ENCODE data around the gene SKA3.
"Not testable (repeated sequence)": the region's sequence is repeated elsewhere in the genome, so short reads cannot be mapped to it uniquely, and the experiment has no call there.

Gene SKA3

GRCh38 chr13:21165606-21166005 lies 10.7 kb downstream of the SKA3 start:
- not testable (repeated sequence) for DNase-seq (ENCODE audit: low spot score)

DNA sequence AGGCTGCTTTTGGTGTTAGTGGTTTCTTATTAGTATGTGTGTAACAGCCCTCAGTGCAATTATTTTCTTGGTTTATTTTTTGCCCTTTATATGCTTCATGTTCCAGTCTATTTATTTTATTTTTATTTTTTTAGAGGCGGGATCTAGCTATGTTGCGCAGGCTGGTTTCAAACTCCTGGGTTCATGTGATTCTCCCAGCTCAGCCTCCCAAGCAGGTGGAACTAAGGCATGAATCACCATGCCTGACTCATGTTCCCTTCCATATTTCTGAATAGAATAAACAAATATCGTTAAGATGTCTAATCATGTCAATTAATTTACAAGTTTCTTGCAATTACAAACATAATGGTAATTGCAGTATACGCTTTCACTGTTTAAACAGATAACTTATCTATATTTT lies 11.7 kb downstream of the SKA3 start:
- DNase-seq (ENCODE audit: low spot score): no peak

DNA sequence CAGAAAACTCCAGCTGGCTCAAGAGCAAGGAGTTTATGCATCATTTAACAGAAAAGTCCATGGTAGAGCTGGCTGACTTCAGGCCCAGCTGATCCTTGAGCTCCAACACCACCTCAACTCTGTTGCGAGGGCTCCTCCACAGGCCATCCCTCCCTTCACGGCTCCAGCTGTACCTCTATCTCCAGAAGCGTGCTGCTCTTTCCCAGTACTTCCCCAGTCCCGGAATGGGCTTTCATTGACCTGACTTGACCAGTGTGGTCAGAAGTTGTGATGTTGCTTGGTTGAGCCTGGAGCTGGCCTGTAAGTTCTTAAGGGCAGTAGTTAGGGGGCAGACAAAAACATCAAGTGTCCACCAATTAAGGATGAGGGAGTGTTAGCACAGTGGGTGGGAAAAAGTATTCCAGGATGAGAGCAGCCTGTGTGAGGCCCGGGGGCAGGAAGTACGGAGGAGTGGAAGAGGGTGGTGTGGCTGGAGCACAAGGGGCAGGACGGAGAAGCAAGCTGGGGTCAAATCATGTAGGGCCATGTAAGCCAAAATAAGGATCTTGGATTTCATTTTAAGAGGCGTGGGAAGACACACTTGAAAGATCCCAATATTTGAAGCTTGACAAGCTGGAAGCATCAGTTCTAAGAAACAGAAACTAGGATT lies 24.0 kb downstream of the SKA3 start:
- DNase-seq (ENCODE audit: low spot score): no peak

GRCh38 chr13:21150013-21150412 lies 26.3 kb downstream of the SKA3 start:
- DNase-seq (ENCODE audit: low spot score): no peak

DNA sequence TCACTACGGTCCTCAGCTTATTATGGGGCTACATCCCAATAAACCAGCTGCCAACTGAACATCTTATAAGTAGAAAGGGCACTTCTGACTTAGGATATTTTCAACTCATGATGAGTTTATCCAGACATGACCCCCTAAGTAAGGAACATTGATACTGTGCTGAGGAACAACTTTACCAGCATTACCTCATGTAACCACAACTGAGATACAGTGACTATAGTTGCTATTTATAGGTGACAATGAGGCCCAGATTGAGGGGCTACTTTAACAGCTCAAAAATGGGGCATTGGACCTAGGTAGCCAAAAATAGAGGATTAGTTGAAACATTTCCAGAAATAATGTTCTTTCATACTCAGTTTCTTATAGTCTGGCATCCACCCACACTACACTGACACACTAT lies 26.8 kb downstream of the SKA3 start:
- DNase-seq (ENCODE audit: low spot score): no peak

DNA sequence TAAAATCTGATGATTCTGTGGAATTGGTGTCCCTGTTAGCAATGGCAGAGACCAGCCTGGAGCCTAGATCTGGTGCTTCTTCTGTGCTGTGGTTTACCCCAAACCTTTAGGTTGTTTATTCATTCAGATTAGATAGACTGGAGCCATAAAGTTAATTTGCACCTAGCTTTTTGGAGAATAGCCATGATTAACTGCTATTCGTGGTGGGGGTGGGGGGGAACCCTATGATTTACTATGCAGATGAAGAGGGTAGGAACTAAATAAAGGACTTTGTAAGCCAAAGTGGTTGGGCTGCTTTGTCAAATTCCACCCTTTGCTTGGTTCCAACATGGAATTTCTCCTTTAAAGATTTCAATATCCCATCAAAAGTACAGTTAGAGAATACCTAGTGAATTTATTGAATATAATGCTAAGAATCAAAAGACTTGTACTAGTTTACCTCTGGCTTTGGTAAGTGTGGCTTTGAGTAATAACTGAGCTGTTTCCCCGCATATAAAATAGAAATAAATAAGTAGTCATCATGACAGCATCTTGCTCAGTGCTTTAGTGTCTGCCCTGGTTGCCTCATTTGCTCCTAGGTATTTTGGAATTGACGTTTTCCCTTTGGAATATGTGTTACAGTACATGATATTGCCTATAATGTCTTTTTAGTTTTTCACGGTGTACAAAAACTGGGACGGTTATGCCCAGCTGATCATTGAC lies 27.6 kb downstream of the SKA3 start:
- no peak for DNase-seq (ENCODE audit: low spot score)

DNA sequence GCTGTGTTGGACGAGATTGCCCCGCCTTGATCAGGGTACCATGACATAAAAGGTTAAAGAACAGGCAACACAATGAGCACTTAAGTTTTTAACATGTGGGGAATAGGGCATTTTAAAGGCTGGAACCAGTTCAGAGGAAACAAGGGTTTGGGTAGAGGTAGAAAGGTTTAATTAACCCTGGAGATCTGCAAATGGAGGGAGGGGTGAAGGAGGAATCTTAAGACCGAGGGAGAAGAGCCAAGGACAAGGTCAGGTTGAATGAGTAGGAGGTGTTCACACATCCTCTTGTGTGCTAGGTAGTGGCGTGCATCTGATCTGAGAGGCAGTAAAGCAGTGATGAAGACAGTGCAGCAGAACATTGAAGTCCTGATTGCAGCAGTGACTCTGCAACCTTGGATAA lies 28.5 kb downstream of the SKA3 start:
- no peak for DNase-seq (ENCODE audit: low spot score)

DNA sequence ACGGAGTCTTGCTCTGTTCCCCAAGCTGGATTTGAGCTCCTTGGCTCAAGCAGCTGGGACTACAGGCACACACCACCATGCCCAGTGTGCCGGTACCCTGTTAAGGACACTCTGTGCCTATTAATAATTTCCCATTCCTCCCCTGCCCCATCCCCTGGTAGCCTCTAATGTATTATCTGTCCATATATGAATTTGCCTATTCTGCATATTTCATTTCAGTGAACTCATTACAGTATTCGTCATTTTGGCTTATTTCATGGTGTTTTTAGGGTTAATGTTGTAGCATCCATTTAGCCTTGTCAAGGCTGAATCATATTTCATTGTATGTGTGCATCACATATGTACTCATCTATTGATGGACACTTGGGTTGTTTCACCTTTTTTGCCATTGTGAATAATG lies 33.6 kb downstream of the SKA3 start:
- DNase-seq (ENCODE audit: low spot score): no peak

DNA sequence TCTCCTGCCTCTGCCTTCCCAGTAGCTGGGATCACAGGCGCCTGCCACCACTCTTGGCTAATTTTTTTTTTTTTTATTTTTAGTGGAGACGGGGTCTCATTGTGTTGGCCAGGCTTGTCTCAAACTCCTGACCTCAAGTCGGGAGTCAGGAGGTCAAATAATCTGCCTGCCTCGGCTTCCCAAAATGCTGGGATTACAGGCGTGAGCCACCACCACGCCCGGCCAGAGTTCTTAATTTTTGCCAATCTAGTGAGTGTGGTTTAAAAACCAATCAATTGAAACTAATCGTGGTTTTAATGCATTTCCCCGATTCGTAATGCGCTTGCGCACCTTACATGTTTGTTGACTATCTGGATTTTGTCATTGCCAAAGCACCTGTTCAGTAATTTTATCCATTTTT lies 37.0 kb downstream of the SKA3 start:
- no peak for DNase-seq (ENCODE audit: low spot score)

GRCh38 chr13:21138561-21138960 lies 37.8 kb downstream of the SKA3 start:
- DNase-seq (ENCODE audit: low spot score): no peak

DNA sequence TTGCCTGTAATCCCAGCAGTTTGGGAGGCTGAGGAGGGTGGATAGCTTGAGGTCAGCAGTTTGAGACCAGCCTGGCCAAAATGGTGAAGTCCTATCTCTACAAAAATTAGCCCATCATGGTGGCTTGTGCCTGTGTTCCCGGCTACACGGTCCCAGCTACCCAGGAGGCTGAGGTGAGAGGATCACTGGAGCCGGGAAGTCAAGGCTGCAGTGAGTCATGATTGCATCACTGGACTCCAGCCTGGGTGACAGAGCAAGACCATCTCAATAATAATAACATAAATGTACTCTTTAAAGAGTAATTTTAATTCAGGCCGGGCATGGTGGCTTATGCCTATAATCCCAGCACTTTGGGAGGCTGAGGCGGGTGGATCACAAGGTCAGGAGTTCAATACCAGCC lies 38.7 kb downstream of the SKA3 start:
- no peak for DNase-seq (ENCODE audit: low spot score)

GRCh38 chr13:21135833-21136232 lies 40.5 kb downstream of the SKA3 start:
- DNase-seq (ENCODE audit: low spot score): not testable (repeated sequence)

GRCh38 chr13:21134475-21134874 lies 41.9 kb downstream of the SKA3 start:
- DNase-seq (ENCODE audit: low spot score): no peak

- no peak for DNase-seq (ENCODE audit: low spot score)
Observed at GRCh38 chr13:21133077-21133476, 43.3 kb downstream of the SKA3 start.

- no peak for DNase-seq (ENCODE audit: low spot score)
Observed at GRCh38 chr13:21130116-21130515, 46.2 kb downstream of the SKA3 start.

GRCh38 chr13:21124852-21125251 lies 51.5 kb downstream of the SKA3 start:
- DNase-seq (ENCODE audit: low spot score): peak; percentile 13

DNA sequence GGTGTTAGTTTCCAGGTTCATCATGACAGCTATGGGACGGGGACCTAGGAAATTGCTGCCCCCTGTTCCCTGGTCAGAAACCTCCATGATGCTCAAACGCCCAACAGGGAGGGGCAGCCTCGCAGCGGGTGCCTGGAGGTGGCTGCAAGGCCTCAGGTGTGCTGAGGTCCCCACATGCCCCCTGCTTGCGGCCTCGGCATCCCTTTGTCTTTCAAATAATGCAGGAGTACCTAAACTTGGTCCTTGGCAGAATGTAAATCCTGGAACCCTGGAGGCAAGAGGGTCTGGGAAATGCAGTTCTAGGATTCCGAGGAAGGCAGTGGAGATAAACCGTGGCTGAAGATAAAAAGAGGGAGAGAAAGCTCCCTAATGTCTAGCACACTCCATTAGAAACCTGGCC lies 52.4 kb downstream of the SKA3 start:
- no peak for DNase-seq (ENCODE audit: low spot score)

GRCh38 chr13:21121616-21122015 lies 54.7 kb downstream of the SKA3 start:
- no peak for DNase-seq (ENCODE audit: low spot score)

- no peak for DNase-seq (ENCODE audit: low spot score)
Observed at GRCh38 chr13:21120191-21120590, 56.2 kb downstream of the SKA3 start.

DNA sequence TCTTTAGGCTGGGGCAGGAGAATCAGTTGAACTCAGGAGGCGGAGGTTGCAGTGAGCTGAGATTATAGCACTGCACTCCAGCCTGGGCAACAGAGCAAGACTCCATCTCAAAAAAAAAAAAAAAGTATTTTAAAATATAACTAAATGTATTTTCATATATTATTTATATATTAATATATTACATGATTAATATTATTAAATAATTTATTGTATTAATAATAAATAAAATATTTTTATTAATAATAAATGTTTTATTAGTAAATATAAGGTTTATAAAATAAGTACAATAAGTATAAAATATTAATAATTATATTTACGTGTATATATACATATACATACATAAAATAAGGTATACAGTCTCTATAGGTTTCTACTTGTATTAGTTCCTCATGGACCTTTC lies 56.8 kb downstream of the SKA3 start:
- no peak for DNase-seq (ENCODE audit: low spot score)

DNA sequence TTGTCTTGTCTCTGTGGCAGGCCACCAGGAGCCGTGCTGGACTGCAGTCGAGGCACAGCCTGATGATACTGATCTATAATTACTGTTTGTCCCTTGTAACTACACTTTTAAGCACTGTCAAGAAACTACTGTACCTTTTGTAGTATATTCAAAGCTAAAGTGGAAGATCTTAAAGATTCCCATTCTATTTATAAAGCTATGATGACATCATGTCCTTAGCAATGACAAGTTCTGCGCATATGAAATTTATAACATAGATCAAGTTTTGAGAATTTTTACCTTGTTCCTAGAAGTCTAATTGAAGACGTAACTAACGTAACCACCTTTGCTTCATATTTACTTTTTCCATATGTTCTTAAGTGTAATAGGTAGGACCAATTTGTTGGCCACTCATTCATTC lies 58.2 kb downstream of the SKA3 start:
- no peak for DNase-seq (ENCODE audit: low spot score)

- no peak for DNase-seq (ENCODE audit: low spot score)
Observed at GRCh38 chr13:21117104-21117809, 59.1 kb downstream of the SKA3 start.

DNA sequence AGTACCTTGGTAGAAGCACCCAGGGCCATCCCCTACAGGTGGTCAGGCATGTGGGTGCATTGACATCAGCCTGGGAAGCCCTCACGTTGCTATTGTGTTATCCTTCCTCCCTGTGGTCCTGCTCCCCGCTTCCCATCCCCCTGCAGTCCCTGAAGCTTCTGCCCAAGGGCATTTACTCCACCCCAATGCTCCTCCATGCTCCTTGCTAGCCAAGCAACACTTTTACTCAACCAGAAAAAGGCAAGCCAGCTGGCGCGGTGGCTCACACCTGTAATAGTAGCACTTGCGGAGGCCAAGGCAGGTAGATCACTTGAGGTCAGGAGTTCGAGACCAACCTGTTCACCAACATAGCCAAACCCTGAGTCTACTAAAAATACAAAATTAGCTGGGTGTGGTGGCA lies 60.2 kb downstream of the SKA3 start:
- no peak for DNase-seq (ENCODE audit: low spot score)
